ENCODE measurements around the gene OR7C2. TPM values are rescaled to one million over a fixed set of nuclear protein-coding genes. Genes with fewer than 3 reads are reported as not detected.

Gene OR7C2
- total and polyA plus RNA-seq, 2 experiments from 2014 or later = not detected

- Mint-ChIP-seq H3K36me3 (ENCODE audit: low read depth) (peaks cover 43% of the 10 kb centered on the region), H3K4me1 (0 out of 3 replicates have a peak, but pooled peaks cover 3% of the 10 kb centered on the region), H3K4me3 (no peak overlapping the region), H3K9me3 (no peaks in the 10 kb centered on the region), H3K27ac (no peak overlapping the region), H3K27me3 (ENCODE audit: insufficient read depth, low read depth, poor library complexity) (peaks cover 1% of the 10 kb centered on the region)
- H2AFZ ChIP-seq = no peak overlapping the region
- no peaks in the 10 kb centered on the region for H3K27me3 ChIP-seq (ENCODE audit: insufficient read depth)
- no peak for ATAC-seq
- peaks cover 2% of the 10 kb centered on the region; the same call in 1 of the 2 replicates for H4K20me1 ChIP-seq (replicated peaks; ENCODE audit: insufficient read depth)
- H3K4me1 ChIP-seq (ENCODE audit: insufficient read depth) = no peaks in the 10 kb centered on the region
- no peaks in the 10 kb centered on the region for H3K9me2 ChIP-seq (ENCODE audit: insufficient read depth)
- no peak for TF ChIP-seq ZNF114 (CRISPR knock-in tag; IDR thresholded peaks at IDR 0.05)
- no peak for TF ChIP-seq JUNB (IDR thresholded peaks at IDR 0.05; ENCODE audit: unreplicated experiment)
- TF ChIP-seq NANOG (IDR thresholded peaks at IDR 0.05; ENCODE audit: borderline replicate concordance) = no peak
- no peak for TF ChIP-seq ZNF462 (CRISPR knock-in tag; IDR thresholded peaks at IDR 0.05)
- TF ChIP-seq POLR2AphosphoS5 (IDR thresholded peaks at IDR 0.05; ENCODE audit: low read depth) = no peak
- TF ChIP-seq, protein P1, sequence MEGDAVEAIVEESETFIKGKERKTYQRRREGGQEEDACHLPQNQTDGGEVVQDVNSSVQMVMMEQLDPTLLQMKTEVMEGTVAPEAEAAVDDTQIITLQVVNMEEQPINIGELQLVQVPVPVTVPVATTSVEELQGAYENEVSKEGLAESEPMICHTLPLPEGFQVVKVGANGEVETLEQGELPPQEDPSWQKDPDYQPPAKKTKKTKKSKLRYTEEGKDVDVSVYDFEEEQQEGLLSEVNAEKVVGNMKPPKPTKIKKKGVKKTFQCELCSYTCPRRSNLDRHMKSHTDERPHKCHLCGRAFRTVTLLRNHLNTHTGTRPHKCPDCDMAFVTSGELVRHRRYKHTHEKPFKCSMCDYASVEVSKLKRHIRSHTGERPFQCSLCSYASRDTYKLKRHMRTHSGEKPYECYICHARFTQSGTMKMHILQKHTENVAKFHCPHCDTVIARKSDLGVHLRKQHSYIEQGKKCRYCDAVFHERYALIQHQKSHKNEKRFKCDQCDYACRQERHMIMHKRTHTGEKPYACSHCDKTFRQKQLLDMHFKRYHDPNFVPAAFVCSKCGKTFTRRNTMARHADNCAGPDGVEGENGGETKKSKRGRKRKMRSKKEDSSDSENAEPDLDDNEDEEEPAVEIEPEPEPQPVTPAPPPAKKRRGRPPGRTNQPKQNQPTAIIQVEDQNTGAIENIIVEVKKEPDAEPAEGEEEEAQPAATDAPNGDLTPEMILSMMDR (conservative IDR thresholded peaks at IDR 0.05; ENCODE audit: low read depth in 2 of 2) = no peak
- TF ChIP-seq ZNF331 (CRISPR knock-in tag; IDR thresholded peaks at IDR 0.05; ENCODE audit: low read depth) = no peak
- TF ChIP-seq, protein P2, sequence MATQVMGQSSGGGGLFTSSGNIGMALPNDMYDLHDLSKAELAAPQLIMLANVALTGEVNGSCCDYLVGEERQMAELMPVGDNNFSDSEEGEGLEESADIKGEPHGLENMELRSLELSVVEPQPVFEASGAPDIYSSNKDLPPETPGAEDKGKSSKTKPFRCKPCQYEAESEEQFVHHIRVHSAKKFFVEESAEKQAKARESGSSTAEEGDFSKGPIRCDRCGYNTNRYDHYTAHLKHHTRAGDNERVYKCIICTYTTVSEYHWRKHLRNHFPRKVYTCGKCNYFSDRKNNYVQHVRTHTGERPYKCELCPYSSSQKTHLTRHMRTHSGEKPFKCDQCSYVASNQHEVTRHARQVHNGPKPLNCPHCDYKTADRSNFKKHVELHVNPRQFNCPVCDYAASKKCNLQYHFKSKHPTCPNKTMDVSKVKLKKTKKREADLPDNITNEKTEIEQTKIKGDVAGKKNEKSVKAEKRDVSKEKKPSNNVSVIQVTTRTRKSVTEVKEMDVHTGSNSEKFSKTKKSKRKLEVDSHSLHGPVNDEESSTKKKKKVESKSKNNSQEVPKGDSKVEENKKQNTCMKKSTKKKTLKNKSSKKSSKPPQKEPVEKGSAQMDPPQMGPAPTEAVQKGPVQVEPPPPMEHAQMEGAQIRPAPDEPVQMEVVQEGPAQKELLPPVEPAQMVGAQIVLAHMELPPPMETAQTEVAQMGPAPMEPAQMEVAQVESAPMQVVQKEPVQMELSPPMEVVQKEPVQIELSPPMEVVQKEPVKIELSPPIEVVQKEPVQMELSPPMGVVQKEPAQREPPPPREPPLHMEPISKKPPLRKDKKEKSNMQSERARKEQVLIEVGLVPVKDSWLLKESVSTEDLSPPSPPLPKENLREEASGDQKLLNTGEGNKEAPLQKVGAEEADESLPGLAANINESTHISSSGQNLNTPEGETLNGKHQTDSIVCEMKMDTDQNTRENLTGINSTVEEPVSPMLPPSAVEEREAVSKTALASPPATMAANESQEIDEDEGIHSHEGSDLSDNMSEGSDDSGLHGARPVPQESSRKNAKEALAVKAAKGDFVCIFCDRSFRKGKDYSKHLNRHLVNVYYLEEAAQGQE (IDR thresholded peaks at IDR 0.05; ENCODE audit: unreplicated experiment) = no peak
- TF ChIP-seq EZH2phosphoT487 (IDR thresholded peaks at IDR 0.05; ENCODE audit: unreplicated experiment) = no peak
- no peak for DNase-seq (ENCODE audit: low spot score)
- no peaks in the 10 kb centered on the region for H3F3A ChIP-seq (replicated peaks; ENCODE audit: low read depth)
- H3K4me2 ChIP-seq = no peak overlapping the region
- no peak overlapping the region for H3K4me3 ChIP-seq
- no peak overlapping the region for H3K27ac ChIP-seq (ENCODE audit: low read depth)
- H3K79me2 ChIP-seq (replicated peaks; ENCODE audit: insufficient read depth) = no peaks in the 10 kb centered on the region
- H3K36me3 ChIP-seq (ENCODE audit: insufficient read depth) = peaks cover 5% of the 10 kb centered on the region; the same call in 1 of the 2 replicates
Observed at GRCh38 chr19:14971474-14971873, 30.2 kb downstream of the OR7C2 start.

Data from GM23338 (cell line).